ENCODE results near the gene CXCR4.

The CXCR4 gene

GRCh38 chr2:136136931-136137330 is 19.0 kb upstream of the CXCR4 start:
- Histone ChIP-seq H3K9ac (ENCODE audit: low read depth, low read length) (peak overlapping the region; percentile 56), H3K9me3 (ENCODE audit: insufficient read depth, low read length, severe bottlenecking) (no peaks in the 10 kb centered on the region), H3K79me2 (ENCODE audit: insufficient read depth, low read length) (no peaks in the 10 kb centered on the region), H3K4me2 (ENCODE audit: insufficient read depth, low read length) (peak overlapping the region; percentile 57), H3K4me1 (ENCODE audit: insufficient read depth, low read length) (peaks cover 64% of the 10 kb centered on the region), H3K27me3 (ENCODE audit: insufficient read depth, low read length, poor library complexity) (no peaks in the 10 kb centered on the region), H4K20me1 (ENCODE audit: insufficient read depth, low read length) (no peaks in the 10 kb centered on the region), H3K27ac (ENCODE audit: low read length) (peak overlapping the region; percentile 93), H3K36me3 (ENCODE audit: insufficient read depth, low read length) (no peaks in the 10 kb centered on the region), H2AFZ (ENCODE audit: low read depth, low read length) (peak overlapping the region; percentile 23; the same call in 1 of the 2 replicates), H3K4me3 (ENCODE audit: low read depth in 1 of 2, low read length in 2 of 2) (peak overlapping the region in 1 of 2 experiments; percentile 10; a peak in 1 of 4 replicates)
- DNase-seq (peak; percentile 60), ATAC-seq (ENCODE audit: insufficient read depth, low read depth) (peak; percentile 25)
- TF ChIP-seq CTCF (IDR thresholded peaks at IDR 0.05; ENCODE audit: borderline replicate concordance, extremely low read depth, low read length, poor library complexity, severe bottlenecking) (peak; percentile 41), EZH2 (IDR thresholded peaks at IDR 0.05; ENCODE audit: borderline replicate concordance, low read depth, low read length, severe bottlenecking) (no peak)

- no peaks in the 10 kb centered on the region for H4K20me1 ChIP-seq (ENCODE audit: insufficient read depth, low read length)
- TF ChIP-seq CTCF (IDR thresholded peaks at IDR 0.05; ENCODE audit: borderline replicate concordance, extremely low read depth, low read length, poor library complexity, severe bottlenecking) (no peak), EZH2 (IDR thresholded peaks at IDR 0.05; ENCODE audit: borderline replicate concordance, low read depth, low read length, severe bottlenecking) (no peak)
- peak overlapping the region; percentile 23; the same call in 1 of the 2 replicates for H2AFZ ChIP-seq (ENCODE audit: low read depth, low read length)
- H3K79me2 ChIP-seq (ENCODE audit: insufficient read depth, low read length) = no peaks in the 10 kb centered on the region
- peaks cover 71% of the 10 kb centered on the region for H3K4me1 ChIP-seq (ENCODE audit: insufficient read depth, low read length)
- H3K4me3 ChIP-seq (ENCODE audit: low read depth in 1 of 2, low read length in 2 of 2) = peak overlapping the region in 1 of 2 experiments; percentile 19; a peak in 2 of 4 replicates
- peak overlapping the region; percentile 57 for H3K4me2 ChIP-seq (ENCODE audit: insufficient read depth, low read length)
- ATAC-seq (ENCODE audit: insufficient read depth, low read depth) (peak; percentile 73), DNase-seq (peak; percentile 92)
- no peaks in the 10 kb centered on the region for H3K36me3 ChIP-seq (ENCODE audit: insufficient read depth, low read length)
- H3K27ac ChIP-seq (ENCODE audit: low read length) = peak overlapping the region; percentile 93
- no peaks in the 10 kb centered on the region for H3K27me3 ChIP-seq (ENCODE audit: insufficient read depth, low read length, poor library complexity)
- no peaks in the 10 kb centered on the region for H3K9me3 ChIP-seq (ENCODE audit: insufficient read depth, low read length, severe bottlenecking)
- H3K9ac ChIP-seq (ENCODE audit: low read depth, low read length) = peak overlapping the region; percentile 56
These were observed 18.3 kb upstream of the CXCR4 start for GRCh38 chr2:136135921-136136906.

- peak overlapping the region; percentile 93 for H3K27ac ChIP-seq (ENCODE audit: low read length)
- peak overlapping the region in 1 of 2 experiments; percentile 19; a peak in 2 of 4 replicates for H3K4me3 ChIP-seq (ENCODE audit: low read depth in 1 of 2, low read length in 2 of 2)
- H3K79me2 ChIP-seq (ENCODE audit: insufficient read depth, low read length) = 0 out of 2 replicates have a peak, but pooled peaks cover 2% of the 10 kb centered on the region
- H3K4me1 ChIP-seq (ENCODE audit: insufficient read depth, low read length) = peaks cover 78% of the 10 kb centered on the region
- ATAC-seq (ENCODE audit: insufficient read depth, low read depth) (no peak), DNase-seq (no peak)
- H2AFZ ChIP-seq (ENCODE audit: low read depth, low read length) = no peak overlapping the region
- H3K9me3 ChIP-seq (ENCODE audit: insufficient read depth, low read length, severe bottlenecking) = no peaks in the 10 kb centered on the region
- peak overlapping the region; percentile 57 for H3K4me2 ChIP-seq (ENCODE audit: insufficient read depth, low read length)
- H3K36me3 ChIP-seq (ENCODE audit: insufficient read depth, low read length) = no peaks in the 10 kb centered on the region
- no peak for TF ChIP-seq CTCF (IDR thresholded peaks at IDR 0.05; ENCODE audit: borderline replicate concordance, extremely low read depth, low read length, poor library complexity, severe bottlenecking)
- no peak for TF ChIP-seq EZH2 (IDR thresholded peaks at IDR 0.05; ENCODE audit: borderline replicate concordance, low read depth, low read length, severe bottlenecking)
- no peaks in the 10 kb centered on the region for H4K20me1 ChIP-seq (ENCODE audit: insufficient read depth, low read length)
- H3K9ac ChIP-seq (ENCODE audit: low read depth, low read length) = peak overlapping the region; percentile 56
- no peaks in the 10 kb centered on the region for H3K27me3 ChIP-seq (ENCODE audit: insufficient read depth, low read length, poor library complexity)
These were observed 17.5 kb upstream of the CXCR4 start for GRCh38 chr2:136135462-136135861.

Data from DND-41 (cell line).